Measurements from ENCODE around the gene SEC61A2. TPM values are rescaled to one million over a fixed set of nuclear protein-coding genes. Genes with fewer than 3 reads are reported as not detected.

Gene SEC61A2
- total RNA-seq, 1 experiment from 2014 or later = 5.6 TPM

DNA sequence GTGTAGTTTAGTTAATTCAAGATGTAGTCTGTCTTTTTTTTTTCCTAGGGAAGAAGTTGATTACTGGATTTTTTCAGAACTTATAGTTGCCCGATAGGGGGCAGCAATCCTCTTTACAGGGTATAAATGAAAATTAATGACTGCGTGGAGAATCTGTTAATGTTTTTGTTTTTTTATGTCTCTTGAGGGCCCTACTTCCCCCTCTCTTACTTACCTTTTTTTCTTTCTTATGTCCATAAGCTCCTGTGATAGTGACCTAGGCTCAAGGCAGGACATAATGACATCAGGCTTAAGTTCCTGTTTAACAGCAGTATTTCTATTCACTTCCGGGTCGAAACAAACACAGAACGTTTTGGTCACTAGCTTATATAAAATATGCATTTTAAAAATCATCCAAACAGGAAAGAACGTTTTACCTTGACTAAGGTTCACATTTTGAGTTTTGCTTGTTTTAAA, 85.3 kb downstream of the SEC61A2 start:
- peak; percentile 54 for DNase-seq (ENCODE audit: low read depth, low spot score)
- in situ Hi-C loops (cut with HindIII; ENCODE audit: low pct_unique_long_range_greater_than_20kb, low sequenced_read_pairs) = no loop called here

Small RNA genes within 50 kb of the gene (small RNA-seq; reads per million reads assigned to genes)
- 0 reads per million in 2 experiments for gene MIR548AK
- gene RNU6-88P = 0 reads per million in 2 experiments

Other genes with a start within 250 kb of the SEC61A2 start
- 12.0 and 12.4 TPM in 2 replicates for gene UPF2, start 86.9 kb upstream of the SEC61A2 start, total RNA-seq (2014; rRNA removed; shearing (Covaris generic))
- gene DHTKD1, start 60.7 kb upstream of the SEC61A2 start, total RNA-seq (2014; rRNA removed; shearing (Covaris generic)) = 17.8 and 18.1 TPM in 2 replicates
- gene NUDT5, start 66.2 kb downstream of the SEC61A2 start, total RNA-seq (2014; rRNA removed; shearing (Covaris generic)) = 78.4 and 85.0 TPM in 2 replicates
- gene CDC123, start 66.5 kb downstream of the SEC61A2 start, total RNA-seq (2014; rRNA removed; shearing (Covaris generic)) = 130 and 131 TPM in 2 replicates
- gene CAMK1D, start 219.9 kb downstream of the SEC61A2 start, total RNA-seq (2014; rRNA removed; shearing (Covaris generic)) = 0.16 and 0.37 TPM in 2 replicates